ENCODE data around the gene LTBP1. TPM values are rescaled to one million over a fixed set of nuclear protein-coding genes. Genes with fewer than 3 reads are reported as not detected.

LTBP1 gene
- total RNA-seq, 1 experiment from 2014 or later: 28.5 TPM

DNA sequence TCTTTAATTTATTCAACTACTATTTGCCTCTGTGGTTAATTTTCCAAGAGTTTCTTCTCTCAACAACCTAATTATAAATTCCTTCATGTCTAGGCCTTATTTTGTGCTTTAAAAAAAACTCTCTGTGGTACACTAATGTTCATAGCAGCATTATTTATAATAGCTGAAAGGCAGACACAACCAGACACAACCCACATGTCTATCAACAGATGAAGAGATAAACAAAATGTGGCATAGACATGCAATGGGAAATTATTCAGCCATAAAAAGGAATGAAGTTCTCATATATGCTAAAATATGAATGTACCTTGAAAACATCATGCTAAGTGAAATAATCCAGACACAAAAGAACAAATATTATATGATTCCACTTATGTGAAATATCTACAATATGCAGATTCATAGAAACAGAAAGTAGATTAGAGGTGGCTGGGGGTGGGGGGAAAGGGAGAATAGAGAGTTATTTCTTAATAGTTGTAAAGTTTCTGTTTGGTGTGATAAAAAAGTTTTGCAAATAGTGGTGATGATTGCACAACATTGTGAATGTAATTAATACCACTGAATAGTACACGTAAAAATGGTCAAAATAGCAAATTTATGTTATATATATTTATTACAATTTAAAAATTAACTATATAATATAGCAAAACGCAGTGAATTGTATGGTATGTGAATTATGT is 501.6 kb downstream of the LTBP1 start:
- no peak overlapping the region for H3K4me2 ChIP-seq (ENCODE audit: insufficient read depth, insufficient read length, low read length)
- H3K14ac ChIP-seq (ENCODE audit: insufficient read depth, low read length): no peak overlapping the region
- no peak overlapping the region for H2BK20ac ChIP-seq (ENCODE audit: low read depth, low read length, poor library complexity, severe bottlenecking)
- H3K79me2 ChIP-seq (ENCODE audit: insufficient read depth, low read length): no peaks in the 10 kb centered on the region
- no peak overlapping the region for H2BK12ac ChIP-seq (ENCODE audit: insufficient read length, low read depth, low read length)
- no peaks in the 10 kb centered on the region for H3K27me3 Mint-ChIP-seq (ENCODE audit: low read depth)
- H3K79me1 ChIP-seq (ENCODE audit: insufficient read depth, low read depth, low read length, poor library complexity, severe bottlenecking): no peaks in the 10 kb centered on the region
- H3K36me3 Mint-ChIP-seq (ENCODE audit: insufficient read depth in 1 of 3, low read depth in 3 of 3): 0 out of 7 replicates have a peak, but pooled peaks cover 0 to 6% (median 0%) of the 10 kb centered on the region in 3 experiments
- H3K4me1 Mint-ChIP-seq: no peaks in the 10 kb centered on the region
- WGBS (ENCODE audit: extremely low coverage, insufficient read length, low lambda C conversion rate): no CpG with 5 or more reads among the region's 2 CpGs
- TF ChIP-seq, protein P1, sequence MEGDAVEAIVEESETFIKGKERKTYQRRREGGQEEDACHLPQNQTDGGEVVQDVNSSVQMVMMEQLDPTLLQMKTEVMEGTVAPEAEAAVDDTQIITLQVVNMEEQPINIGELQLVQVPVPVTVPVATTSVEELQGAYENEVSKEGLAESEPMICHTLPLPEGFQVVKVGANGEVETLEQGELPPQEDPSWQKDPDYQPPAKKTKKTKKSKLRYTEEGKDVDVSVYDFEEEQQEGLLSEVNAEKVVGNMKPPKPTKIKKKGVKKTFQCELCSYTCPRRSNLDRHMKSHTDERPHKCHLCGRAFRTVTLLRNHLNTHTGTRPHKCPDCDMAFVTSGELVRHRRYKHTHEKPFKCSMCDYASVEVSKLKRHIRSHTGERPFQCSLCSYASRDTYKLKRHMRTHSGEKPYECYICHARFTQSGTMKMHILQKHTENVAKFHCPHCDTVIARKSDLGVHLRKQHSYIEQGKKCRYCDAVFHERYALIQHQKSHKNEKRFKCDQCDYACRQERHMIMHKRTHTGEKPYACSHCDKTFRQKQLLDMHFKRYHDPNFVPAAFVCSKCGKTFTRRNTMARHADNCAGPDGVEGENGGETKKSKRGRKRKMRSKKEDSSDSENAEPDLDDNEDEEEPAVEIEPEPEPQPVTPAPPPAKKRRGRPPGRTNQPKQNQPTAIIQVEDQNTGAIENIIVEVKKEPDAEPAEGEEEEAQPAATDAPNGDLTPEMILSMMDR (conservative IDR thresholded peaks at IDR 0.05): no peak
- H3K9ac ChIP-seq (ENCODE audit: extremely low read depth, insufficient read length, low read length): no peak overlapping the region
- H3T11ph ChIP-seq (ENCODE audit: low read length): no peak overlapping the region
- DNase-seq: no peak
- no peak overlapping the region for H4K91ac ChIP-seq (ENCODE audit: insufficient read length, low read depth, low read length)
- H3K9me3 Mint-ChIP-seq: peaks cover 2 to 5% of the 10 kb centered on the region in 2 experiments; a peak in 4 of 5 replicates
- H4K5ac ChIP-seq (ENCODE audit: insufficient read length, low read depth, low read length): no peak overlapping the region
- H3K56ac ChIP-seq (ENCODE audit: insufficient read length, low read depth, low read length): no peak overlapping the region
- H3K23ac ChIP-seq (ENCODE audit: insufficient read length, low read depth, low read length): no peak overlapping the region
- no peak overlapping the region for H4K8ac ChIP-seq (replicated peaks; ENCODE audit: insufficient read length, low read depth, low read length)
- no peak overlapping the region for H3K27ac Mint-ChIP-seq
- no peaks in the 10 kb centered on the region for H3K9me3 ChIP-seq (ENCODE audit: control insufficient read depth, low read depth, low read length)
- H3K27me3 ChIP-seq (ENCODE audit: insufficient read depth, low read length): no peaks in the 10 kb centered on the region
- H3K4ac ChIP-seq (ENCODE audit: low read depth, low read length): no peak overlapping the region
- no peak overlapping the region for H3K4me3 Mint-ChIP-seq
- no peaks in the 10 kb centered on the region for H3K4me1 ChIP-seq (ENCODE audit: insufficient read depth, low read length)
- no peak overlapping the region for H2AFZ ChIP-seq (ENCODE audit: low read length)
- no peaks in the 10 kb centered on the region for H4K20me1 ChIP-seq (ENCODE audit: control insufficient read depth, insufficient read depth, insufficient read length)
- H3K23me2 ChIP-seq (ENCODE audit: insufficient read length, low read depth, low read length, poor library complexity, severe bottlenecking): no peaks in the 10 kb centered on the region
- no peak overlapping the region for H2BK15ac ChIP-seq (ENCODE audit: low read depth, low read length)
- no peak overlapping the region for H2BK120ac ChIP-seq (ENCODE audit: low read depth, low read length, poor library complexity, severe bottlenecking)
- H2BK5ac ChIP-seq (ENCODE audit: insufficient read length, low read length): no peak overlapping the region
- H3K18ac ChIP-seq (ENCODE audit: insufficient read length, low read depth, low read length): no peak overlapping the region
- H3K27ac ChIP-seq (ENCODE audit: insufficient read length, low read depth, low read length): no peak overlapping the region
- no peak overlapping the region for H2AK5ac ChIP-seq (ENCODE audit: insufficient read length, low read length)

Small RNA genes within 50 kb of the gene (microRNA-seq; reads per million reads assigned to microRNA genes)
- gene MIR4430 (ENCODE audit: borderline microRNAs expressed): not detected
